GM21529 (cell line): Measurements from ENCODE around the gene NACAD.
"Not testable (repeated sequence)": the region's sequence is repeated elsewhere in the genome, so short reads cannot be mapped to it uniquely, and the experiment has no call there.

Experiments
- ATAC-seq: cut with Tn5 transposase; IDR thresholded peaks from one replicate; pipeline ENCODE4 v1.9.1; 2021; ENCODE audit not compliant: unreplicated experiment

NACAD gene

GRCh38 chr7:45114926-45115325 is 26.2 kb upstream of the NACAD start:
- no peak for ATAC-seq

DNA sequence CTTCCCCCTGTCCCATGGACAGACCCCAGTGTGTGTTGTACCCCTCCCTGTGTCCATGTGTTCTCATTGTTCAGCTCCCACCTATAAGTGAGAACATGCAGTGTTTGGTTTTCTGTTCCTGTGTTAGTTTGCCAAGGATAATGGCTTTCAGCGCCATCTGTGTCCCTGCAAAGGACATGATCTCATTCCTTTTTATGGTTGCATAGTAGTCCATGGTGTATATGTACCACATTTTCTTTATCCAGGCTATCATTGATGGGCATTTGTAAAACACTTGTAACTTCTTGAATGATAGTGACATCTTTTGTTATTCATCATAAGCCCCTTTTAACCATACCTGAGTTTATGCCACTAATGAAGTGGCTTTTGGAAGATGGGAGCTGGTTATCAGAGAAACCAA is 25.5 kb upstream of the NACAD start:
- not testable (repeated sequence) for ATAC-seq

DNA sequence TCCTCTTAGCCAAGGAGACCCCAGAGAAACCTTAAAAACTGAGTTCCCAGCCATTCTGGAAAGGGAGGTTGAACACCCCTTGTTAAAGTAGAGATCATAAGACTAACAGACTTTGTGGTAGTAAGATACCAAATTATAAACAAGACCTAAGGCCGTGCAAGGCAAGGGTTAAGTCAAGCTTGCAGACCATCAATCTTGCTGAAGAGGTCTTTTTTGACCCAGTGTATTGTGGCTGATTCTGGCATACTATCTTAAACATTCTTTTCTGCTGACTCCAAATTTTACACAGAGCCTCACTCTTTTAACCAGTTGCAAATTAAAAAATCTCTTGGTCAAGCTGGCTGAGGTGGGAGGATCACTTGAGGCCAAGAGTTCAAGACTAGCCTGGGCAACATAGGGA is 23.9 kb upstream of the NACAD start:
- ATAC-seq = no peak

GRCh38 chr7:45111298-45112223 is 22.8 kb upstream of the NACAD start, which contains the start of gene TBRG4:
TSS of gene TBRG4 (minus strand) at chr7:45111697. CDS start at chr7:45109237, 2,460 bp downstream.
- ATAC-seq = peak; percentile 95

DNA sequence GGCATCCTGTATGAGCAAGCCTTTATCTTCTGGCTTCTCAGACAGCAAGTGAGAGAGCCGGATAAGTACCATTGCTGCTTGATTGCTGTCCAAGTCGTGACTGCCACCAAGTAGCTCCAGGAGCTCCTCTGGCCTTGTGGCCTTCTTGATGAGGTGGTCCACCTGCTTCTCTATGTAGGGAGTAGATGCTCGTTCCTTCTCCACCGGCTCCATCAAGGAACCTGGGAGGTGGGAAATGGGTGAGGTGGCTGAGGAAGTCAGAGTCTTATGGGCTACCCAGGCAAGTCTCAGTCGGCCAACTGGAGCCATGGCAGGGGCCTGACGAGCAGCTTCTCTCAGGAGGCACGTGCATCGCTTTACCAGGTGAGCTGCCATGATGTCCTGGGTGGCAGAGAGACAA is 20.1 kb upstream of the NACAD start:
- no peak for ATAC-seq

- no peak for ATAC-seq
Measured at GRCh38 chr7:45107356-45107755, 18.6 kb upstream of the NACAD start.

DNA sequence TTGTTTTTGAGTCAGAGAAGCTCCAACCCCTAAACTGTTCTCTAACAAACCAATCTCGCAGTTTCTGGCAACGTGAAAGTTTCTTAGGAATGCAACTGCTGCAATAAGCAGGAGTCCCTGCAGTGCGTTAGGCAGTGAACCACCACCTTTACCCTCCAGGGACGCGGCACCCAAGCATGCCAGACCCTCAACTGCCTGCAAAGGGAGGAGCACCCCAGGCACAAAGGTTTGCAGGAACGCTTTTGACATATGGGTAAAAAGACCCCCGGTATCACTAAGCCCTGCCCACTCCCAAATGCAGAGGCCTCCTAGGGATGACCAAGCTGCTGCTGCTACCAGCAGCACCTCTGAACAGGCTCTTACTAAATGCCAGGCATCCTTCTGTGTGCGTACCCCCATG is 18.1 kb upstream of the NACAD start:
- ATAC-seq = no peak

DNA sequence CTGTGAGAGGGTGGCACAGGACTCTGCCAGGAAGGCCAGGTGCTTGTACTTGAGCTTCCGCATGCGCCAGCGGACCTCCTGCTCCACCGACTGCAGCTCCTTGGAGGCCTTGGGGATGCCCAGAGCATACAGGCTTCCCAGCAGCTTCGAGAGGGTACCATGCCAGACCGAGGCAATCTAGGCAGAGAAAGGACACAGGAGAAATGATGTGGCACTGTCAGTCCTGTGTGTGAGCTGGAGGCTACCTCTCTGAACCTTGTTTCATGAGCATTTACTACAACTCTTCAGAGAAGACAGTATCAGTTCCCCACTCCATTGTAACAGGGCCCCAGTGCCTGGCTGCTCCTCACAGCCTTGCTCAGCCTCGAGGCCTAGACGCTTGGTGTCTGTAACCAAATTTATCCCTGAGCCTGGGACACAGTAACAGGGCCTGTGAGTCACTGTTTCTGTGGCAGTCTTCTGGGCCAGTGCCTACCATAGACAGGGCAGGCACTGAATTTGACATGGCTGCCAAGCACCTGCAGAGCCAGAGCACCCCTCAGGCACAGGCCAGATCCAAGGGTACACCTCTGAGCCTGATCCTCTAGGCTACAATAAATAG is 16.9 kb upstream of the NACAD start:
- ATAC-seq = no peak

GRCh38 chr7:45104844-45105587 is 16.2 kb upstream of the NACAD start:
- ATAC-seq = no peak

GRCh38 chr7:45103958-45104843 is 15.4 kb upstream of the NACAD start:
- ATAC-seq = no peak

DNA sequence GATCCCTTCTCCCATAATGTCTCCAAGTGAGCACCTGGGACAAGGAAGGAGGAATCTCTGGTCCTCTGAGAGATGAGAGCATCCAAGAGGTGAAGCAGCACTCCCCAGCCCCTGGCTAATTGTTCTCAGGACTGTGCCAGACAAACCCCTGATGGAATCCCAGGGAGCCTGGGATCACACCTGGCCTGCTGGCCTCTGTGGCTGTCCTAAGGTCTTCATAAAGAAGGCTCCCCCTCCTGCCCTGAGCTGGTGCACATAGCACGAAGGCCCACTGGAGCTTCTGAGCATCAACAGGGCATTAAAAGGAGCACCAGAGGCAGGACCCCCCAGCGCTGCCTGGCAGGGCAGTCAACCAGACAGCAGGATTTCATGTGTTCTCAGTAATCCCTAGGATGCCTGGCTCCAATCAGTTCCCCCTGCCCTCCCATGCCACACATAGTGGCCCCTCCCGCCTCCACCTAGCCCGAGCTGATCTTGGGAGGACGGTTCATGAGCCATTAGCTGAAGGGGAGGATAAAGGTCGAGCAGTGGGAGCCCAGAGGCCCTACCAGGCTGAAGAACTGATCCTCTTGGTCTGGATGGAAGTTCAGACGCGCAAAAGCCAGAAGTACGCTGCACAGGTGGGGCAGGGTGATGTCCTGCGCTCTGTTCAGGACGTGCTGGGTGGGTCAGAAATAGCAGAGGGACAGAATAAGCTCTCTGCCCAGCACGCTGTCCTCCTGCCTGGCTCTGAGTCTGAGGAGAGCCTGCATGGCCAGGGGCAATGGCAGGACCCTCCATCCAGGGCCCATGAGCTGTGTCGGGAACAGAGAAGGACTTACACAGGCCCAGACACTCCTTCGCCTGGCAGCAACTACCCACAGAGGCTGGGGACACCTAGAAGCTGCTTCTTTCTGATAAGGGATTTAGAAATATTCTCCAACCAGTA is 14.3 kb upstream of the NACAD start:
- no peak for ATAC-seq

DNA sequence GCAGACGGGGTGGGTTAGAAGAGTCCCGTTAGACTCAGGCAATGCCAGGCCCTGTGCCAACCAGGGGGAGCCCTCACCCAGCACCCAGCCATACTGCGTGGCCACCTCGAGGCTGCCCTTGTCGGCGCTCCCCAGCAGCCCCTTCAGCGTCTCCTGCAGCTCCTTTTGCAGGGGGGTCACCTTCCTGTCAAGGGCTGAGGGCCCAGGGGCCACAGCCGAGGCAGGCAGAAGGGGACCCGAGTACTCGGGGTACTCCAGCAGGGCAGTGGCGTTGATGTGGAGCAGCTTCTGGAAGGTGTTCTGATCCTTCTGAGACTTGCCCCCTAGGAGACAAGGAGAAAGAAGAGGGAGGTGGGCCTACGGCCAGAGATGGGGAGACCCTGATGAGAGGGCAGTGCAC is 13.0 kb upstream of the NACAD start:
- ATAC-seq = no peak

DNA sequence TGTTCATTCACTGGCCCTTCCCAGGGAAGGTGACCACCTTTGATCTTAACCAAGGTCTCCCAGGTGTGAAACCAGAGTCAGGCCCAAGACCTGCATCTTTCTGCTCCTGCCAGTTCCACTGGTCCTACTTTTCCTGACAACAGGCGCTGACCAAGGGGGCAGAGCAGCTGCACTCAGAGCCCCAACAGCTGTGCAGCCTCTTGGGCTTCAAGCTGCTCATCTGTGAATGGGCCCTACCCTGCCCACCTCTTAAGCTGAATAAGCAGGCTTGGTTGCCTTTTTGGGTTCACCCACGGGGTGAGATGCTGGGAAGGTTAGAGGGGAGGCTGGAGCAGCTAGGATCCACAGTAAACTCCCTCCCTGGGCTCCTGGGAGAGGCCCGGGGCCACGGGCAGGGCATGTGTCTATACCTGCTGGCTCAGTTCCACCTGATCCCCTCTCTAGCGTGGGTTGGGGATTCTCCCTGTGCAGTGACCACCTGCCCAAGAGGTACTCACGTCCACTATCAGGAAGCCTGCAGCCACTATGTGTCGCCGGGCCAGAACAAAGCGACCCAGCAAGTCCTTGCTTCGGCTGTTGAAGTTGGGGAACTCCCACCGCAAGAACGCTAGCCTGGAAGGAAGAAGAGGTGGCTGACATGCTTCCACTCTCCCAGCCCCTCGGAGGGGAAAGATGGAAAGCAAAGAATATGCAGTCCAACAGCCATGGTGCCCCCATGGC is 12.2 kb upstream of the NACAD start:
- no peak for ATAC-seq

GRCh38 chr7:45099891-45100760 is 11.4 kb upstream of the NACAD start:
- ATAC-seq = no peak

DNA sequence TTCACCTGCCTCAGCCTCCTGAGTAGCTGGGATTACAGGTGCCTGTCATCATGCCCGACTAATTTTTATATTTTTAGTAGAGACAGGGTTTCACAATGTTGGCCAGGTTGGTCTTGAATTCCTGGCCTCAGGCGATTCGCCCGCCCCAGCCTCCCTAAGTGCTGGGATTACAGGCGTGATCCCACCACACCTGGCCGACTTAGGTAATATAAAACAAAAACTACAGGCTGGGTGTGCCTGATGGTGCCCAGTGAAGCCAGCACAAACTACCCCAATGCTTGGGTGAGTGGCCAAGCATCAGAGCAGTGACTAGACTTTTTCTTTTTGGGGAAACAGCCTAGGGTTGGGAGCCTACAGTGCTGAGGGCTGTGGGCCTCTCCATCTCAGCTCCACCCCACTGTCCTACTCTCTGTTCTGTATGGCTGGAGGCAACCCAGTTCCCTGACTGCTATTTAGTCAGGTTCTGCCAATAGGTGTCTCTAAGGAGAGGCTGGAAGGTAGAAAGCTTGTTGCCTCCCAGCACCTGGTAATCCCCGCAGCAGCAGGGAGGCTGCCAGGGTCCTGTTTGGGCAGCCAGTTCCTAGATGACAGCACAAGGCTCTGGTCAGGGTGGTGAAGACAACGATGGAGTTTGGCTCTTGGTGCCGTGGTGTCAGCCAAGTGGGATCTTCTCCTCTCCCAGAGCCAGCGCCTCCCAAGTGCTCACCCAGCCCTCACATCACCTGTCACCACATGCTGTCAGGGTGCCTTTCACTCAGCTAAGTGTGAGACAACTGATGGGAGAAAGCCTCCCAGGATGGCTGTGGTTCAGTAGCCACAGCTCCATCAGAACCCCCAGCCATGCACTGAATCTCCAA is 10.4 kb upstream of the NACAD start:
- ATAC-seq = no peak

DNA sequence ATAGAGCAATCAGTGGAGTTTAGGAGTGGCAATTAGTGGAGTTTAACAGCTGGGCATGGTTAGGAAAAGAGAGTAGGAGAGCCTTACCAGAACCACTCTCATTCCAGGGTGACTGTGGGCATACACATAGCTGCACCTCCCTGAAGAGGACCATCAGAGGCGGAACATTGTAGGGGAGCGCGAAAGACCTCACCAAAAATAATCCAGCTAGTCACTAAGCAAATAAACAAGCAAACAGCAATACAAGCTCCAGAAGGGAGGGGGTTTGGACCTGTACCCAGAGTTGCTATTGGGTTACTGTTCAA is 4.1 kb upstream of the NACAD start:
- ATAC-seq = no peak
